Neural cell (in vitro differentiated cells): ENCODE measurements around the gene BIRC5. TPM values are rescaled to one million over a fixed set of nuclear protein-coding genes. Genes with fewer than 3 reads are reported as not detected.

Experiments
- H2AFZ ChIP-seq: fragments of 200-600, 300-800 bp; sonication (generic), shearing (Covaris generic); 2 replicates; pipeline ENCODE4 v1.6.0; 2014; ENCODE audit warnings: low read depth, mild to moderate bottlenecking, antibody characterized with exemption, low read length, moderate library complexity
- H3F3A ChIP-seq: fragments of 200-600 bp; shearing (Covaris generic); 2 replicates; pipeline ENCODE4 v1.6.1; 2016; ENCODE audit warnings: mild to moderate bottlenecking, moderate library complexity, mixed read lengths, antibody characterized with exemption, low read length; ENCODE audit not compliant: insufficient read depth, poor library complexity, severe bottlenecking
- H3K27ac ChIP-seq: fragments of 200-600, 300-800 bp; sonication (generic), shearing (Covaris generic); 2 replicates; pipeline ENCODE4 v1.5.1; 2014; ENCODE audit warnings: mild to moderate bottlenecking, low read length, moderate library complexity
- H3K27me3 ChIP-seq: fragments of 300-800, 200-600 bp; sonication (generic), shearing (Covaris generic); 2 replicates; pipeline ENCODE4 v1.6.0; 2014; ENCODE audit warnings: mild to moderate bottlenecking, low read depth, low read length, moderate library complexity; ENCODE audit not compliant: insufficient read depth
- H3K36me3 ChIP-seq: fragments of 300-800, 200-600 bp; sonication (generic), shearing (Covaris generic); 2 replicates; pipeline ENCODE4 v1.5.1; 2014; ENCODE audit warnings: mild to moderate bottlenecking, antibody characterized with exemption, low read length, moderate library complexity; ENCODE audit not compliant: insufficient read depth
- H3K4me2 ChIP-seq: fragments of 300-800, 200-600 bp; sonication (generic), shearing (Covaris generic); 2 replicates; pipeline ENCODE4 v1.6.0; 2014; ENCODE audit warnings: mild to moderate bottlenecking, low read length
- H3K4me3 ChIP-seq: fragments of 300-800, 200-600 bp; sonication (generic), shearing (Covaris generic); 2 replicates; pipeline ENCODE4 v1.5.1; 2014; ENCODE audit warnings: mild to moderate bottlenecking, low read length, moderate library complexity
- H3K79me2 ChIP-seq: fragments of 200-600 bp; shearing (Covaris generic); replicated peaks from 2 replicates; pipeline ENCODE4 v1.6.0; 2014; ENCODE audit warnings: mild to moderate bottlenecking, low read length, moderate library complexity; ENCODE audit not compliant: insufficient read depth
- H3K9ac ChIP-seq: fragments of 300-800, 200-600 bp; sonication (generic), shearing (Covaris generic); 2 replicates; pipeline ENCODE4 v1.6.1; 2016; ENCODE audit warnings: mild to moderate bottlenecking, low read length, mixed read lengths
- H3K9me2 ChIP-seq: fragments of 200-600 bp; shearing (Covaris generic); 2 replicates; pipeline ENCODE4 v1.6.1; 2016; ENCODE audit warnings: mild to moderate bottlenecking, low read length, mixed read lengths; ENCODE audit not compliant: insufficient read depth
- H3K9me3 ChIP-seq: fragments of 200-600, 300-800 bp; sonication (generic), shearing (Covaris generic); 2 replicates; pipeline ENCODE4 v1.6.1; 2016; ENCODE audit warnings: mild to moderate bottlenecking, mixed run types, low read length, moderate library complexity, mixed read lengths
- H4K20me1 ChIP-seq: fragments of 200-600 bp; shearing (Covaris generic); 2 replicates; pipeline ENCODE4 v1.6.1; 2016; ENCODE audit warnings: mild to moderate bottlenecking, mixed run types; ENCODE audit not compliant: insufficient read depth
- EP300 ChIP-seq: fragments of 450-650 bp; conservative IDR thresholded peaks from 2 replicates; pipeline ENCODE4 v1.6.1; 2014; ENCODE audit warnings: antibody characterized with exemption, mild to moderate bottlenecking, moderate library complexity; ENCODE audit not compliant: poor library complexity, severe bottlenecking
- EZH2 ChIP-seq: fragments of 200-600, 300-800 bp; shearing (Covaris generic), sonication (generic); IDR thresholded peaks from 2 replicates; pipeline ENCODE4 v1.6.1; 2014; ENCODE audit warnings: antibody characterized with exemption, low read length, borderline replicate concordance, mild to moderate bottlenecking; ENCODE audit not compliant: insufficient read depth, poor library complexity, severe bottlenecking
- MXI1 ChIP-seq: fragments of 450-650 bp; conservative IDR thresholded peaks from 2 replicates; pipeline ENCODE4 v1.6.1; 2014; ENCODE audit warnings: antibody characterized with exemption, mild to moderate bottlenecking; ENCODE audit not compliant: poor library complexity, severe bottlenecking
- POLR2AphosphoS5 ChIP-seq: IDR thresholded peaks from 2 replicates; pipeline ENCODE4 v1.6.1; 2012
- RAD21 ChIP-seq: fragments of 450-650 bp; conservative IDR thresholded peaks from 2 replicates; pipeline ENCODE4 v1.6.1; 2014; ENCODE audit warnings: antibody characterized with exemption, mild to moderate bottlenecking, moderate library complexity
- SMC3 ChIP-seq: fragments of 450-650 bp; conservative IDR thresholded peaks from 2 replicates; pipeline ENCODE4 v1.6.1; 2014; ENCODE audit warnings: antibody characterized with exemption, mild to moderate bottlenecking, moderate library complexity; ENCODE audit not compliant: poor library complexity
- TAF1 ChIP-seq: IDR thresholded peaks from 2 replicates; pipeline ENCODE4 v1.6.1; 2012; ENCODE audit warnings: low read depth
- polyA plus RNA-seq: library from polyadenylated mRNA; depleted of rRNA; stranded (reverse); fragments of >200 nt; gene quantifications from 2 replicates; pipeline ENCODE4 v1.2.3, GENCODE V29; 2014
- TF ChIP-seq, protein P1 (sequence below): fragments of 450-650 bp; IDR thresholded peaks from 2 replicates; pipeline ENCODE4 v1.5.1; 2014; ENCODE audit warnings: antibody characterized with exemption, mild to moderate bottlenecking, moderate library complexity; ENCODE audit not compliant: poor library complexity, severe bottlenecking
- TF ChIP-seq, protein P2 (sequence below): IDR thresholded peaks from 2 replicates; pipeline ENCODE4 v1.6.1; 2012; ENCODE audit warnings: borderline replicate concordance

Gene BIRC5
- polyA plus RNA-seq, 1 donor from 2014 or later, result 1.4 TPM

DNA sequence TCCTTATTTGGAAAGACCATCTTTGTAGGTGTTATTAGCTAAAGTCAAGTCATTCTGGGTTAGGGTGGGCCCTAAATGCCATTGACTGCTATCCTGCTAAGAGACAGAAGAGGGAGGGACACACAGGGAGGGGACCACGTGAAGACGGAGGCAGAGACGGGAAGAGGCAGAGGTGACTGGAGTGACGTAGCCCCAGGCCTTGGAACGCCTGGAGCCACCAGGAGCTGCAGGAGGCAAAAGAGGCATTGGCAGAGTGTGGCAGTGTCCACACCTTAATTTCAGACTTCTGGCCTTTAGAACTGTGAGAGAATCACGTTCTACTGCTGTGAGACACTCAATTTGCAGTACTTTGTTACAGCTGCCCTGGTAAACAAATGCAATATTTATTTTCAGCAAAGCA, 13.6 kb upstream of the BIRC5 start:
- Histone ChIP-seq H3K9me3 (no peaks in the 10 kb centered on the region), H3K79me2 (no peaks in the 10 kb centered on the region), H3K9me2 (no peaks in the 10 kb centered on the region), H3K27ac (no peak overlapping the region), H3K27me3 (no peaks in the 10 kb centered on the region), H3K36me3 (no peaks in the 10 kb centered on the region), H2AFZ (no peak overlapping the region), H3K4me3 (no peak overlapping the region), H3K4me2 (no peak overlapping the region), H4K20me1 (no peaks in the 10 kb centered on the region), H3F3A (no peaks in the 10 kb centered on the region), H3K9ac (no peak overlapping the region)
- TF ChIP-seq TAF1, result no peak
- TF ChIP-seq MXI1, result no peak
- TF ChIP-seq, protein P1, sequence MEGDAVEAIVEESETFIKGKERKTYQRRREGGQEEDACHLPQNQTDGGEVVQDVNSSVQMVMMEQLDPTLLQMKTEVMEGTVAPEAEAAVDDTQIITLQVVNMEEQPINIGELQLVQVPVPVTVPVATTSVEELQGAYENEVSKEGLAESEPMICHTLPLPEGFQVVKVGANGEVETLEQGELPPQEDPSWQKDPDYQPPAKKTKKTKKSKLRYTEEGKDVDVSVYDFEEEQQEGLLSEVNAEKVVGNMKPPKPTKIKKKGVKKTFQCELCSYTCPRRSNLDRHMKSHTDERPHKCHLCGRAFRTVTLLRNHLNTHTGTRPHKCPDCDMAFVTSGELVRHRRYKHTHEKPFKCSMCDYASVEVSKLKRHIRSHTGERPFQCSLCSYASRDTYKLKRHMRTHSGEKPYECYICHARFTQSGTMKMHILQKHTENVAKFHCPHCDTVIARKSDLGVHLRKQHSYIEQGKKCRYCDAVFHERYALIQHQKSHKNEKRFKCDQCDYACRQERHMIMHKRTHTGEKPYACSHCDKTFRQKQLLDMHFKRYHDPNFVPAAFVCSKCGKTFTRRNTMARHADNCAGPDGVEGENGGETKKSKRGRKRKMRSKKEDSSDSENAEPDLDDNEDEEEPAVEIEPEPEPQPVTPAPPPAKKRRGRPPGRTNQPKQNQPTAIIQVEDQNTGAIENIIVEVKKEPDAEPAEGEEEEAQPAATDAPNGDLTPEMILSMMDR, result no peak
- TF ChIP-seq POLR2AphosphoS5, result no peak
- no peak for TF ChIP-seq EP300
- TF ChIP-seq EZH2, result no peak
- no peak for TF ChIP-seq SMC3
- TF ChIP-seq RAD21, result no peak
- TF ChIP-seq, protein P2, sequence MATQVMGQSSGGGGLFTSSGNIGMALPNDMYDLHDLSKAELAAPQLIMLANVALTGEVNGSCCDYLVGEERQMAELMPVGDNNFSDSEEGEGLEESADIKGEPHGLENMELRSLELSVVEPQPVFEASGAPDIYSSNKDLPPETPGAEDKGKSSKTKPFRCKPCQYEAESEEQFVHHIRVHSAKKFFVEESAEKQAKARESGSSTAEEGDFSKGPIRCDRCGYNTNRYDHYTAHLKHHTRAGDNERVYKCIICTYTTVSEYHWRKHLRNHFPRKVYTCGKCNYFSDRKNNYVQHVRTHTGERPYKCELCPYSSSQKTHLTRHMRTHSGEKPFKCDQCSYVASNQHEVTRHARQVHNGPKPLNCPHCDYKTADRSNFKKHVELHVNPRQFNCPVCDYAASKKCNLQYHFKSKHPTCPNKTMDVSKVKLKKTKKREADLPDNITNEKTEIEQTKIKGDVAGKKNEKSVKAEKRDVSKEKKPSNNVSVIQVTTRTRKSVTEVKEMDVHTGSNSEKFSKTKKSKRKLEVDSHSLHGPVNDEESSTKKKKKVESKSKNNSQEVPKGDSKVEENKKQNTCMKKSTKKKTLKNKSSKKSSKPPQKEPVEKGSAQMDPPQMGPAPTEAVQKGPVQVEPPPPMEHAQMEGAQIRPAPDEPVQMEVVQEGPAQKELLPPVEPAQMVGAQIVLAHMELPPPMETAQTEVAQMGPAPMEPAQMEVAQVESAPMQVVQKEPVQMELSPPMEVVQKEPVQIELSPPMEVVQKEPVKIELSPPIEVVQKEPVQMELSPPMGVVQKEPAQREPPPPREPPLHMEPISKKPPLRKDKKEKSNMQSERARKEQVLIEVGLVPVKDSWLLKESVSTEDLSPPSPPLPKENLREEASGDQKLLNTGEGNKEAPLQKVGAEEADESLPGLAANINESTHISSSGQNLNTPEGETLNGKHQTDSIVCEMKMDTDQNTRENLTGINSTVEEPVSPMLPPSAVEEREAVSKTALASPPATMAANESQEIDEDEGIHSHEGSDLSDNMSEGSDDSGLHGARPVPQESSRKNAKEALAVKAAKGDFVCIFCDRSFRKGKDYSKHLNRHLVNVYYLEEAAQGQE, result no peak

DNA sequence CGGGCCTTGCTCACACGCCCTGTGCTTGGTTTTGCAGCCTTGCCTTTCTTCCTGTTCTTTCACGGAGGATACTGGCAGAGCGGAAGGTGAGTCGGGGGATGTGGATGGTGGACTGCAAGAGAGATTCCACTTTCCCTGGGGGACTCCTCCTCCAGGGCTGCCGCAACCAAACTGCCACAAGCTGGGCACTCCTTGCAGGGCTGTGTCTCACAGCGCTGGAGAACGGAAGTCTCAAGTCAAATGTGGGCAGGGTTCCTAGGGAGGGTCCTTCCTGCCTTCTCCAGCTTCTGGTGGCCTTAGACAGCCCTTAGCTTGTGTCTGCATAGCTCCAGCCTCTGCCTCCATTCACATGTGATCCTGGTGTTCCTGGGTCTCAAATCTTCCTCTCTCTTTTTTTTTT, 11.4 kb upstream of the BIRC5 start:
- Histone ChIP-seq H3K36me3 (no peaks in the 10 kb centered on the region), H4K20me1 (no peaks in the 10 kb centered on the region), H3K27me3 (no peaks in the 10 kb centered on the region), H3K9me3 (no peaks in the 10 kb centered on the region), H3K79me2 (no peaks in the 10 kb centered on the region), H3K9me2 (no peaks in the 10 kb centered on the region), H3K4me3 (no peak overlapping the region), H3F3A (no peaks in the 10 kb centered on the region), H3K4me2 (no peak overlapping the region), H3K27ac (no peak overlapping the region), H3K9ac (no peak overlapping the region), H2AFZ (no peak overlapping the region)
- TF ChIP-seq SMC3 (no peak), TAF1 (no peak), EP300 (no peak), MXI1 (no peak), EZH2 (no peak), POLR2AphosphoS5 (no peak), RAD21 (no peak)
- TF ChIP-seq, protein P2, result no peak
- TF ChIP-seq, protein P1, result no peak
